Measurements from ENCODE around the gene PRR13. TPM values are rescaled to one million over a fixed set of nuclear protein-coding genes. Genes with fewer than 3 reads are reported as not detected.
A peak's percentile ranks its signal among the peaks of the same experiment; 100 is the strongest.

Gene PRR13
- total RNA-seq, 1 donor from 2014 or later: 190 TPM

DNA sequence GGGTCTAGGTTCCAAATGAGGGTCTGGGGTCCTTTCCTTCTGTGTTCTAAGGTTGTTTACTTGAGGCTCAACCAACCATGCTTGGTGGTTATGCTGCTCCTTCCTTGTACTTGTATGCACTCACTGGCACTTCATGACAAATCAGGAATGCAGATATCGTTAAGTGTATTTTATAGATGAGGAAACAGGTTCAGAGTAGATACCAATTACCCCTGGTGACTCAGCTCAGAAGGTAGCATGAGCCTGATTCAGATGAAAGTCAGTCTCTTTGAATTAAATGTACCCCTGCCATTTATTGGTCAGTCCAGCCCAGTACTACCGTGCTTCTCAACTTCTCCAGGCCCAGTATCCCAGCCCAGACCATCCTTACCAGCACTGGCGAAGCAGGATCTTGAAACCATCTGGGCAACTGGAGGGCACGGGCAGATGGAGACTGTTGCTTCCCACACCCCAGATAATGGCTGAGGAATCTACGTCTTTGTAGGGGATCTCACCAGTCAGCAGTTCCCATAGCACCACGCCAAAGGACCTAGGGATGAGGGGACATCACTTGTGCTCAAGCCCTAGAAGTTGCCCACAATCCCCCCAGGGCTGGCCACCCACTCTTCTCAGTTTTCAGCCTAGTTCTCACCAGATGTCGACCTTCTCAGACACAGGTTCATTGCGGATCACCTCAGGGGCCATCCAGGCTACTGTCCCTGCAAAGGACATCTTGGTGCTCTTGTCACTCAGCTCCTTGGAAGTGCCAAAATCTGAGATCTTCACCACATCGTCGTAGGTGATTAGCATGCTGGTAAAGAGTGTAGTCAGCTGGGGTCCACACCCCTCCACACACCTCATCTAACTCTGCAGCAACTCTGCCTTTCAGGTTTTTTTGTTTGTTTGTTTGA, 43.4 kb downstream of the PRR13 start:
- Histone ChIP-seq H4K20me1 (ENCODE audit: insufficient read depth, low read length) (peaks cover 78% of the 10 kb centered on the region), H3K4me2 (ENCODE audit: low read length) (no peak overlapping the region), H3K27me3 (ENCODE audit: insufficient read depth, low read length) (no peaks in the 10 kb centered on the region), H2AFZ (ENCODE audit: low read depth, low read length) (no peak overlapping the region), H3K4me3 (ENCODE audit: insufficient read depth, low read depth, low read length) (no peak overlapping the region), H3K9ac (ENCODE audit: low read length) (no peak overlapping the region), H3K36me3 (ENCODE audit: insufficient read depth, low read length) (peaks cover 28% of the 10 kb centered on the region), H3K79me2 (ENCODE audit: insufficient read depth, low read length) (peaks cover 16% of the 10 kb centered on the region), H3K27ac (ENCODE audit: low read depth, low read length) (no peak overlapping the region), H3K9me3 (ENCODE audit: insufficient read depth, low read depth, low read length) (no peaks in the 10 kb centered on the region), H3K4me1 (ENCODE audit: insufficient read depth, low read length) (peaks cover 17% of the 10 kb centered on the region)
- TF ChIP-seq EZH2 (IDR thresholded peaks at IDR 0.05; ENCODE audit: insufficient read depth, low read length): no peak
- TF ChIP-seq, protein P1, sequence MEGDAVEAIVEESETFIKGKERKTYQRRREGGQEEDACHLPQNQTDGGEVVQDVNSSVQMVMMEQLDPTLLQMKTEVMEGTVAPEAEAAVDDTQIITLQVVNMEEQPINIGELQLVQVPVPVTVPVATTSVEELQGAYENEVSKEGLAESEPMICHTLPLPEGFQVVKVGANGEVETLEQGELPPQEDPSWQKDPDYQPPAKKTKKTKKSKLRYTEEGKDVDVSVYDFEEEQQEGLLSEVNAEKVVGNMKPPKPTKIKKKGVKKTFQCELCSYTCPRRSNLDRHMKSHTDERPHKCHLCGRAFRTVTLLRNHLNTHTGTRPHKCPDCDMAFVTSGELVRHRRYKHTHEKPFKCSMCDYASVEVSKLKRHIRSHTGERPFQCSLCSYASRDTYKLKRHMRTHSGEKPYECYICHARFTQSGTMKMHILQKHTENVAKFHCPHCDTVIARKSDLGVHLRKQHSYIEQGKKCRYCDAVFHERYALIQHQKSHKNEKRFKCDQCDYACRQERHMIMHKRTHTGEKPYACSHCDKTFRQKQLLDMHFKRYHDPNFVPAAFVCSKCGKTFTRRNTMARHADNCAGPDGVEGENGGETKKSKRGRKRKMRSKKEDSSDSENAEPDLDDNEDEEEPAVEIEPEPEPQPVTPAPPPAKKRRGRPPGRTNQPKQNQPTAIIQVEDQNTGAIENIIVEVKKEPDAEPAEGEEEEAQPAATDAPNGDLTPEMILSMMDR (IDR thresholded peaks at IDR 0.05; ENCODE audit: insufficient read depth, low read depth, low read length): no peak
- H3K4me3 Mint-ChIP-seq (ENCODE audit: unreplicated experiment): no peak overlapping the region
- peak overlapping the region; percentile 41 for H3K27ac Mint-ChIP-seq (ENCODE audit: unreplicated experiment)
- H3K9me3 Mint-ChIP-seq (ENCODE audit: unreplicated experiment): no peaks in the 10 kb centered on the region
- H3K27me3 Mint-ChIP-seq (ENCODE audit: low read depth, unreplicated experiment): no peaks in the 10 kb centered on the region
- DNase-seq (ENCODE audit: low read depth) (no peak), FAIRE-seq (no peak)
- H3K36me3 Mint-ChIP-seq (ENCODE audit: low read depth, unreplicated experiment): peaks cover 25% of the 10 kb centered on the region
- peaks cover 25% of the 10 kb centered on the region for H3K4me1 Mint-ChIP-seq (ENCODE audit: low read depth, unreplicated experiment)

DNA sequence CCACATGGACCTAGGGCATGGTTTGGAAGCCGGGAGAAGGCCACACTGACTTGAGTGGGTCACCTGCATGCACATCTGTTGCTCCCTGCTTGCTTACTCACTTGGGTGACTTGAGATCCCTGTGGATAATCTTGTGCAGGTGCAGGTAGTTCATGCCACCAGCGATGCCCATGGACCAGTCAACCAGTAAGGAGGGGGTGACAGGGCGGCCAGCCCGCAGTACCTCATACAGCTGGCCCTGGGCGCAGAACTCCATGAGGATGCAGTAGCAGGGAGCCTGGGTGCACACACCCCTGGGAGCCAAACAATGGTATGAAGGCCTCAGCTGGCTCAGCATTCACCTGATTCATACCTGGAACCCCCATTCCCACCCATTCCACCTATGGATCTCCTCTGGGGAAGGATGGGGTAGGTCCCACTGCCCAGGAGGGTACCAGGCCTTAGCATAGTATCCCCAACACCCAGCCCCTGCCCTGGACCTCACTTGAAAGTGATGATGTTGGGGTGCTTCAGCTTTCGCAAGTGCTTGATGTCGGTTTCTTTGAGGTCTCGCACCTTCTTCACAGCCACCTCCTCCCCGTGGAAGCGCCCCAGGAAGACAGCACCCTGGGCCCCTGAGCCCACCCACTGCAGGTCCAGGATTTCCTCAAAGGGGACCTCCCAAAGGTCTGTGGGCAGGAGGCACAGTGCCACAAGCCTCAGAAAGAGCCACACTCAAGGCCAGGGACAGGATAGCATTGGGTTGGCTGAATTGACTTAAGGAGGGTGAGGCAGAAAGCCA, 44.6 kb downstream of the PRR13 start:
- no peak overlapping the region for H2AFZ ChIP-seq (ENCODE audit: low read depth, low read length)
- Mint-ChIP-seq H3K9me3 (ENCODE audit: unreplicated experiment) (no peaks in the 10 kb centered on the region), H3K36me3 (ENCODE audit: low read depth, unreplicated experiment) (peaks cover 25% of the 10 kb centered on the region), H3K27me3 (ENCODE audit: low read depth, unreplicated experiment) (no peaks in the 10 kb centered on the region), H3K4me3 (ENCODE audit: unreplicated experiment) (no peak overlapping the region), H3K27ac (ENCODE audit: unreplicated experiment) (no peak overlapping the region), H3K4me1 (ENCODE audit: low read depth, unreplicated experiment) (peaks cover 19% of the 10 kb centered on the region)
- DNase-seq (ENCODE audit: low read depth): no peak
- H3K36me3 ChIP-seq (ENCODE audit: insufficient read depth, low read length): peaks cover 22% of the 10 kb centered on the region
- no peaks in the 10 kb centered on the region for H3K27me3 ChIP-seq (ENCODE audit: insufficient read depth, low read length)
- no peak overlapping the region for H3K4me3 ChIP-seq (ENCODE audit: insufficient read depth, low read depth, low read length)
- no peak overlapping the region for H3K4me2 ChIP-seq (ENCODE audit: low read length)
- no peak overlapping the region for H3K27ac ChIP-seq (ENCODE audit: low read depth, low read length)
- TF ChIP-seq EZH2 (IDR thresholded peaks at IDR 0.05; ENCODE audit: insufficient read depth, low read length): no peak
- TF ChIP-seq, protein P1 (IDR thresholded peaks at IDR 0.05; ENCODE audit: insufficient read depth, low read depth, low read length): no peak
- H3K79me2 ChIP-seq (ENCODE audit: insufficient read depth, low read length): peaks cover 11% of the 10 kb centered on the region
- no peak overlapping the region for H3K9ac ChIP-seq (ENCODE audit: low read length)
- peaks cover 7% of the 10 kb centered on the region for H3K4me1 ChIP-seq (ENCODE audit: insufficient read depth, low read length)
- peaks cover 67% of the 10 kb centered on the region for H4K20me1 ChIP-seq (ENCODE audit: insufficient read depth, low read length)
- FAIRE-seq: no peak
- H3K9me3 ChIP-seq (ENCODE audit: insufficient read depth, low read depth, low read length): no peaks in the 10 kb centered on the region

Data from astrocyte (in vitro differentiated cells and primary cell).